Lower leg skin (tissue), 3 donors: Measurements from ENCODE around the gene RASSF4.

ENCODE experiments used
- POLR2A ChIP-seq, 2 donors: fragments of 450-650 bp; IDR thresholded peaks; one replicate each; pipeline ENCODE4 v1.6.1; 2016 to 2017; ENCODE audit warnings: antibody characterized with exemption in 2 of 2, mild to moderate bottlenecking in 1 of 2, moderate library complexity in 1 of 2
- TF ChIP-seq, protein P1 (sequence below), 3 donors: fragments of 450-650 bp; IDR thresholded peaks; one replicate each; pipeline ENCODE4 v1.5.1; 2016; ENCODE audit warnings: antibody characterized with exemption in 3 of 3, mild to moderate bottlenecking in 3 of 3, moderate library complexity in 2 of 3

- TF ChIP-seq POLR2A (IDR thresholded peaks at IDR 0.05): no peak
- TF ChIP-seq, protein P1, sequence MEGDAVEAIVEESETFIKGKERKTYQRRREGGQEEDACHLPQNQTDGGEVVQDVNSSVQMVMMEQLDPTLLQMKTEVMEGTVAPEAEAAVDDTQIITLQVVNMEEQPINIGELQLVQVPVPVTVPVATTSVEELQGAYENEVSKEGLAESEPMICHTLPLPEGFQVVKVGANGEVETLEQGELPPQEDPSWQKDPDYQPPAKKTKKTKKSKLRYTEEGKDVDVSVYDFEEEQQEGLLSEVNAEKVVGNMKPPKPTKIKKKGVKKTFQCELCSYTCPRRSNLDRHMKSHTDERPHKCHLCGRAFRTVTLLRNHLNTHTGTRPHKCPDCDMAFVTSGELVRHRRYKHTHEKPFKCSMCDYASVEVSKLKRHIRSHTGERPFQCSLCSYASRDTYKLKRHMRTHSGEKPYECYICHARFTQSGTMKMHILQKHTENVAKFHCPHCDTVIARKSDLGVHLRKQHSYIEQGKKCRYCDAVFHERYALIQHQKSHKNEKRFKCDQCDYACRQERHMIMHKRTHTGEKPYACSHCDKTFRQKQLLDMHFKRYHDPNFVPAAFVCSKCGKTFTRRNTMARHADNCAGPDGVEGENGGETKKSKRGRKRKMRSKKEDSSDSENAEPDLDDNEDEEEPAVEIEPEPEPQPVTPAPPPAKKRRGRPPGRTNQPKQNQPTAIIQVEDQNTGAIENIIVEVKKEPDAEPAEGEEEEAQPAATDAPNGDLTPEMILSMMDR (IDR thresholded peaks at IDR 0.05): no peak
Measured at GRCh38 chr10:44968500-44969400, 9.1 kb downstream of the RASSF4 start.
